ENCODE results near the gene POLR2E. TPM values are rescaled to one million over a fixed set of nuclear protein-coding genes. Genes with fewer than 3 reads are reported as not detected.

Gene POLR2E
- total and polyA plus RNA-seq, 2 of the 13 experiments (the other 11 are each of a cell fraction or from before 2014, with no cell fraction given) = 140 to 272 TPM

DNA sequence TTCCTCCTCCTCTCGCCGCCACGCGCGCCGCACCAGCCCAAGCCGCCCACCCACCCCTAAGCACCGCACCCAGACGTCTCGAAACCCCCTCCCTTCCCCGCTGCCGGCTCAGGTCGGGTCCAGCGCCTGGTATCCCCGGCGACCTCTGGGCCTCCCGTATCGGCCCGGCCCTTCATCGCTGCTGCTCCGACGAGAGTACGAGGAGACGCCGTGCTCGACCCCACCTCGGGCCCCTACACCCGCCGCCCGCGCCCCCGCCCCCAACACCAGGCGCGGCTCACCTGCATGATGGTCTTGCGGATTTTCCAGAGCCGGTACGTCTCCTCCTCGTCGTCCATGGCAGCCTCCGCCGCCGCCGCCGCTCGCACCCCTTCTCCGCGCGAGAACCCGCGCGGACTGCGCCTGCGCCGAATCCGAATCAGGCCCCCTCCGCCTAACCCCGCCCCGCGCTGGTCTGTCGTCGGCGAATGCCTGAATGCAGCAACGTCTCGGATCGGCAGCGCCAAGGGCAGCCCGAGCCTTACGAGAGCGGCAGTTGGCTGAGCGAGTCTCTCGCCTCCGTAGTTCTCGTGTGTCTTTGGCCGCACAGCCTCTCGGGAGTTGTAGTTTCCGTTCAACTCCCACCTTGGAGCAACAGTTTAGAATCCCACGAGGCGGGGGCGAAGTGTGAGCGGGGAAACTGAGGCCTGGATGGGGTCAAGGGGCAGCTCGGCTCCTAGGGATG lies at the start of gene POLR2E (continued):
- TF ChIP-seq, protein P1, sequence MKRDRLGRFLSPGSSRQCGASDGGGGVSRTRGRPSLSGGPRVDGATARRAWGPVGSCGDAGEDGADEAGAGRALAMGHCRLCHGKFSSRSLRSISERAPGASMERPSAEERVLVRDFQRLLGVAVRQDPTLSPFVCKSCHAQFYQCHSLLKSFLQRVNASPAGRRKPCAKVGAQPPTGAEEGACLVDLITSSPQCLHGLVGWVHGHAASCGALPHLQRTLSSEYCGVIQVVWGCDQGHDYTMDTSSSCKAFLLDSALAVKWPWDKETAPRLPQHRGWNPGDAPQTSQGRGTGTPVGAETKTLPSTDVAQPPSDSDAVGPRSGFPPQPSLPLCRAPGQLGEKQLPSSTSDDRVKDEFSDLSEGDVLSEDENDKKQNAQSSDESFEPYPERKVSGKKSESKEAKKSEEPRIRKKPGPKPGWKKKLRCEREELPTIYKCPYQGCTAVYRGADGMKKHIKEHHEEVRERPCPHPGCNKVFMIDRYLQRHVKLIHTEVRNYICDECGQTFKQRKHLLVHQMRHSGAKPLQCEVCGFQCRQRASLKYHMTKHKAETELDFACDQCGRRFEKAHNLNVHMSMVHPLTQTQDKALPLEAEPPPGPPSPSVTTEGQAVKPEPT (CRISPR knock-in tag; IDR thresholded peaks at IDR 0.05; ENCODE audit: low read depth) = peak; percentile 42; the same call in 1 of the 2 replicates
- TF ChIP-seq YEATS2 (CRISPR knock-in tag; IDR thresholded peaks at IDR 0.05; ENCODE audit: borderline replicate concordance) (peak; percentile 96; the same call in 1 of the 2 replicates), NR1H2 (CRISPR knock-in tag; IDR thresholded peaks at IDR 0.05; ENCODE audit: borderline replicate concordance, low read depth) (no peak), ZFP90 (CRISPR knock-in tag; IDR thresholded peaks at IDR 0.05; ENCODE audit: borderline replicate concordance) (peak; percentile 29; the same call in 1 of the 2 replicates), TIGD3 (CRISPR knock-in tag; IDR thresholded peaks at IDR 0.05; ENCODE audit: borderline replicate concordance) (no peak), RFXAP (CRISPR knock-in tag; IDR thresholded peaks at IDR 0.05; ENCODE audit: borderline replicate concordance) (0 out of 2 replicates have a peak, but pooled peaks have one; percentile 64), EP300 (IDR thresholded peaks at IDR 0.05; ENCODE audit: low read depth in 2 of 2, low read length in 2 of 2) (peak in 1 of 2 experiments; percentile 48; a peak in 1 of 4 replicates), EP300 (CRISPR knock-in tag; IDR thresholded peaks at IDR 0.05; ENCODE audit: borderline replicate concordance) (no peak), HMGXB3 (CRISPR knock-in tag; IDR thresholded peaks at IDR 0.05; ENCODE audit: borderline replicate concordance) (peak; percentile 84), ZNF691 (CRISPR knock-in tag; IDR thresholded peaks at IDR 0.05; ENCODE audit: borderline replicate concordance, low read depth) (no peak), SP1 (IDR thresholded peaks at IDR 0.05) (no peak), SP1 (CRISPR knock-in tag; IDR thresholded peaks at IDR 0.05) (peak; percentile 91), KDM1A (CRISPR knock-in tag; IDR thresholded peaks at IDR 0.05) (no peak), PITX1 (CRISPR knock-in tag; IDR thresholded peaks at IDR 0.05) (peak; percentile 55), SSRP1 (CRISPR knock-in tag; IDR thresholded peaks at IDR 0.05) (no peak), CSRNP2 (CRISPR knock-in tag; conservative IDR thresholded peaks at IDR 0.05; ENCODE audit: low read depth) (no peak), ZNF547 (CRISPR knock-in tag; IDR thresholded peaks at IDR 0.05) (peak; percentile 52; the same call in 1 of the 2 replicates)
